Measurements from ENCODE around the gene RNF138. TPM values are rescaled to one million over a fixed set of nuclear protein-coding genes. Genes with fewer than 3 reads are reported as not detected.

Gene RNF138
- total and polyA plus RNA-seq, 3 experiments from 2014 or later: 54.9 to 87.8 (median 82.7) TPM

GRCh38 chr18:32060026-32060425, 31.6 kb upstream of the RNF138 start:
- Mint-ChIP-seq H3K36me3 (peaks cover 14 to 80% (median 23%) of the 10 kb centered on the region in 3 donors), H3K4me3 (peak overlapping the region in 1 of 7 donors; percentile 16), H3K9me3 (no peaks in the 10 kb centered on the region), H3K27ac (peak overlapping the region in 7 of 8 donors; percentile 9 to 51 (median 27)), H3K4me1 (peaks cover 47 to 67% (median 56%) of the 10 kb centered on the region in 3 donors), H3K27me3 (no peaks in the 10 kb centered on the region)
- H3K36me3 ChIP-seq (ENCODE audit: insufficient read depth, low read length): peaks cover 10% of the 10 kb centered on the region
- no peaks in the 10 kb centered on the region for H3K9me3 ChIP-seq (ENCODE audit: low read length)
- H3K27me3 ChIP-seq (ENCODE audit: insufficient read depth, low read length, poor library complexity, severe bottlenecking): no peaks in the 10 kb centered on the region
- no peak for DNase-seq
- CTCF ChIA-PET: interaction anchor here (0.8 to 1.4 kb wide), 2 partner anchors 12 to 38 kb away, joined by 3 to 5 read pairs; no protein-coding TSS in a partner anchor
- H3K4me1 ChIP-seq (ENCODE audit: insufficient read depth, low read length): peaks cover 21% of the 10 kb centered on the region
- POLR2A ChIA-PET: interaction anchor here (0.6 kb wide), 1 partner anchor 20 kb away, joined by 5 read pairs; no protein-coding TSS in a partner anchor
- H3K27ac ChIP-seq (ENCODE audit: low read depth, low read length): no peak overlapping the region
- H3K4me3 ChIP-seq (ENCODE audit: low read length): no peak overlapping the region

- Mint-ChIP-seq H3K9me3 (no peaks in the 10 kb centered on the region), H3K27ac (peak overlapping the region in 4 of 8 donors; percentile 7 to 95 (median 25)), H3K27me3 (no peaks in the 10 kb centered on the region), H3K4me1 (peaks cover 4 to 22% (median 11%) of the 10 kb centered on the region in 3 donors), H3K36me3 (peaks cover 0 to 80% (median 16%) of the 10 kb centered on the region in 3 donors), H3K4me3 (no peak overlapping the region)
- H3K27me3 ChIP-seq (ENCODE audit: insufficient read depth, low read length, poor library complexity, severe bottlenecking): no peaks in the 10 kb centered on the region
- H3K36me3 ChIP-seq (ENCODE audit: insufficient read depth, low read length): peaks cover 3% of the 10 kb centered on the region
- ChIA-PET POLR2A (interaction anchor here (1.7 kb wide), 1 partner anchor 49 kb away, joined by 5 read pairs; the partner anchor contains the start of gene RNF125), CTCF (interaction anchor here (1.2 kb wide), 1 partner anchor 48 kb away, joined by 4 read pairs; no protein-coding TSS in a partner anchor)
- H3K9me3 ChIP-seq (ENCODE audit: low read length): no peaks in the 10 kb centered on the region
- H3K27ac ChIP-seq (ENCODE audit: low read depth, low read length): no peak overlapping the region
- no peaks in the 10 kb centered on the region for H3K4me1 ChIP-seq (ENCODE audit: insufficient read depth, low read length)
- no peak for DNase-seq
- no peak overlapping the region for H3K4me3 ChIP-seq (ENCODE audit: low read length)
Measured at GRCh38 chr18:32067375-32068167, 24.1 kb upstream of the RNF138 start.

- POLR2A ChIA-PET: interaction anchor here (1.1 to 2.0 kb wide), 4 partner anchors 19 to 129 kb away, joined by 3 to 14 read pairs (median 10); partner anchors contain the start of genes RNF125, RNF138 and TRAPPC8
- no peak overlapping the region for H3K4me3 Mint-ChIP-seq
- peaks cover 7% of the 10 kb centered on the region for H3K36me3 ChIP-seq (ENCODE audit: insufficient read depth, low read length)
- peaks cover 6 to 30% (median 17%) of the 10 kb centered on the region in 3 donors for H3K4me1 Mint-ChIP-seq
- H3K27me3 ChIP-seq (ENCODE audit: insufficient read depth, low read length, poor library complexity, severe bottlenecking): no peaks in the 10 kb centered on the region
- peak overlapping the region in 6 of 8 donors; percentile 12 to 71 (median 37) for H3K27ac Mint-ChIP-seq
- H3K9me3 Mint-ChIP-seq: no peaks in the 10 kb centered on the region
- CTCF ChIA-PET: interaction anchor here (0.7 to 3.2 kb wide), 22 partner anchors 9 to 167 kb away, joined by 3 to 40 read pairs (median 4); partner anchors contain the start of genes RNF125, RNF138 and TRAPPC8
- H3K27me3 Mint-ChIP-seq: no peaks in the 10 kb centered on the region
- no peaks in the 10 kb centered on the region for H3K4me1 ChIP-seq (ENCODE audit: insufficient read depth, low read length)
- H3K9me3 ChIP-seq (ENCODE audit: low read length): no peaks in the 10 kb centered on the region
- H3K27ac ChIP-seq (ENCODE audit: low read depth, low read length): no peak overlapping the region
- DNase-seq: peak in 1 of 5 donors; percentile 37
- no peak overlapping the region for H3K4me3 ChIP-seq (ENCODE audit: low read length)
- H3K36me3 Mint-ChIP-seq: peaks cover 0 to 69% (median 24%) of the 10 kb centered on the region in 3 donors
Measured at GRCh38 chr18:32072321-32072720, 19.4 kb upstream of the RNF138 start.

GRCh38 chr18:32074206-32074605, 17.5 kb upstream of the RNF138 start:
- CTCF ChIA-PET: interaction anchor here (3.2 kb wide), 1 partner anchor 55 kb away, joined by 40 read pairs; the partner anchor contains the start of gene RNF125
- POLR2A ChIA-PET: no interaction called here
- H3K36me3 Mint-ChIP-seq: peaks cover 0 to 59% (median 16%) of the 10 kb centered on the region in 3 donors

GRCh38 chr18:32078845-32079244, 12.8 kb upstream of the RNF138 start:
- POLR2A ChIA-PET: interaction anchor here (0.6 kb wide), 1 partner anchor 163 kb away, joined by 9 read pairs; no protein-coding TSS in a partner anchor
- H3K27ac Mint-ChIP-seq: peak overlapping the region in 1 of 8 donors; percentile 54
- no peaks in the 10 kb centered on the region for H3K4me1 ChIP-seq (ENCODE audit: insufficient read depth, low read length)
- H3K4me1 Mint-ChIP-seq: peaks cover 14 to 21% (median 19%) of the 10 kb centered on the region in 3 donors
- H3K36me3 Mint-ChIP-seq: peaks cover 0 to 26% (median 14%) of the 10 kb centered on the region in 3 donors
- no peak overlapping the region for H3K4me3 ChIP-seq (ENCODE audit: low read length)
- peaks cover 4% of the 10 kb centered on the region for H3K36me3 ChIP-seq (ENCODE audit: insufficient read depth, low read length)
- no peaks in the 10 kb centered on the region for H3K27me3 ChIP-seq (ENCODE audit: insufficient read depth, low read length, poor library complexity, severe bottlenecking)
- H3K27ac ChIP-seq (ENCODE audit: low read depth, low read length): no peak overlapping the region
- CTCF ChIA-PET: no interaction called here
- no peak overlapping the region for H3K4me3 Mint-ChIP-seq
- H3K9me3 ChIP-seq (ENCODE audit: low read length): no peaks in the 10 kb centered on the region
- no peaks in the 10 kb centered on the region for H3K9me3 Mint-ChIP-seq
- DNase-seq: no peak
- peaks cover 0 to 2% of the 10 kb centered on the region in 2 donors for H3K27me3 Mint-ChIP-seq

More at GRCh38 chr18:32074206-32074605, 17.5 kb upstream of the RNF138 start:
- Mint-ChIP-seq H3K4me1 (peaks cover 6 to 25% (median 17%) of the 10 kb centered on the region in 3 donors), H3K27me3 (no peaks in the 10 kb centered on the region), H3K4me3 (no peak overlapping the region), H3K27ac (peak overlapping the region in 6 of 8 donors; percentile 2 to 57 (median 21)), H3K9me3 (no peaks in the 10 kb centered on the region)
- no peak for DNase-seq
- Histone ChIP-seq H3K27ac (ENCODE audit: low read depth, low read length) (no peak overlapping the region), H3K36me3 (ENCODE audit: insufficient read depth, low read length) (peaks cover 4% of the 10 kb centered on the region), H3K9me3 (ENCODE audit: low read length) (no peaks in the 10 kb centered on the region), H3K4me1 (ENCODE audit: insufficient read depth, low read length) (no peaks in the 10 kb centered on the region), H3K27me3 (ENCODE audit: insufficient read depth, low read length, poor library complexity, severe bottlenecking) (no peaks in the 10 kb centered on the region), H3K4me3 (ENCODE audit: low read length) (no peak overlapping the region)

GRCh38 chr18:32081881-32082280, 9.8 kb upstream of the RNF138 start:
- Mint-ChIP-seq H3K27me3 (peaks cover 0 to 8% of the 10 kb centered on the region in 2 donors), H3K4me3 (no peak overlapping the region), H3K4me1 (peaks cover 32 to 36% (median 36%) of the 10 kb centered on the region in 3 donors), H3K9me3 (peaks cover 0 to 3% (median 2%) of the 10 kb centered on the region in 5 donors), H3K27ac (peak overlapping the region in 1 of 8 donors; percentile 100), H3K36me3 (peaks cover 0 to 10% (median 1%) of the 10 kb centered on the region in 3 donors)
- H3K27me3 ChIP-seq (ENCODE audit: insufficient read depth, low read length, poor library complexity, severe bottlenecking): no peaks in the 10 kb centered on the region
- POLR2A ChIA-PET: no interaction called here
- DNase-seq: no peak
- H3K9me3 ChIP-seq (ENCODE audit: low read length): no peaks in the 10 kb centered on the region
- CTCF ChIA-PET: interaction anchor here (1.3 kb wide), 1 partner anchor 9 kb away, joined by 4 read pairs; no protein-coding TSS in a partner anchor
- no peaks in the 10 kb centered on the region for H3K36me3 ChIP-seq (ENCODE audit: insufficient read depth, low read length)
- H3K27ac ChIP-seq (ENCODE audit: low read depth, low read length): no peak overlapping the region
- no peak overlapping the region for H3K4me3 ChIP-seq (ENCODE audit: low read length)
- peaks cover 19% of the 10 kb centered on the region for H3K4me1 ChIP-seq (ENCODE audit: insufficient read depth, low read length)

- Mint-ChIP-seq H3K4me3 (peak overlapping the region in 5 of 7 donors; percentile 10 to 81 (median 55)), H3K27ac (peak overlapping the region in 6 of 8 donors; percentile 76 to 100 (median 88)), H3K36me3 (peaks cover 0 to 5% (median 1%) of the 10 kb centered on the region in 3 donors), H3K4me1 (peaks cover 36 to 47% (median 46%) of the 10 kb centered on the region in 3 donors), H3K27me3 (peaks cover 0 to 8% of the 10 kb centered on the region in 2 donors), H3K9me3 (peaks cover 0 to 3% (median 2%) of the 10 kb centered on the region in 5 donors)
- ChIA-PET CTCF (interaction anchor here (0.7 to 6.9 kb wide), 5 partner anchors 12 to 212 kb away, joined by 3 to 38 read pairs (median 3); partner anchors contain the start of genes RNF125 and TRAPPC8), POLR2A (no interaction called here)
- no peak overlapping the region for H3K27ac ChIP-seq (ENCODE audit: low read depth, low read length)
- no peak for DNase-seq
- H3K27me3 ChIP-seq (ENCODE audit: insufficient read depth, low read length, poor library complexity, severe bottlenecking): no peaks in the 10 kb centered on the region
- peaks cover 19% of the 10 kb centered on the region for H3K4me1 ChIP-seq (ENCODE audit: insufficient read depth, low read length)
- H3K4me3 ChIP-seq (ENCODE audit: low read length): no peak overlapping the region
- H3K9me3 ChIP-seq (ENCODE audit: low read length): no peaks in the 10 kb centered on the region
- no peaks in the 10 kb centered on the region for H3K36me3 ChIP-seq (ENCODE audit: insufficient read depth, low read length)
Measured at GRCh38 chr18:32083781-32084180, 7.9 kb upstream of the RNF138 start.

All from CD8-positive, alpha-beta memory T cell (primary cell).